Adrenal gland (tissue), 5 donors: ENCODE data around the gene PYY.
"Not testable (repeated sequence)": the region's sequence is repeated elsewhere in the genome, so short reads cannot be mapped to it uniquely, and the experiment has no call there.

Experiments used
- POLR2A ChIP-seq, 2 donors: fragments of 450-650 bp; IDR thresholded peaks; one replicate each; pipeline ENCODE4 v1.6.1; 2017; ENCODE audit warnings: antibody characterized with exemption in 2 of 2, mild to moderate bottlenecking in 2 of 2, moderate library complexity in 1 of 2
- TF ChIP-seq, protein P1 (sequence below), 6 experiments: fragments of 450-650 bp in 4 of 6; fragments of 200-600 bp in 2 of 6; sonication (generic) in 1 of 6; IDR thresholded peaks; 1 replicate in 5 of 6; 2 replicates in 1 of 6; pipeline versions ENCODE4 v1.5.1 to v1.8.0; 2016 to 2021; ENCODE audit warnings: antibody characterized with exemption in 6 of 6, mild to moderate bottlenecking in 2 of 6, moderate library complexity in 1 of 6
- donor health status: DM: no; HTN: no; CAD: no.

DNA sequence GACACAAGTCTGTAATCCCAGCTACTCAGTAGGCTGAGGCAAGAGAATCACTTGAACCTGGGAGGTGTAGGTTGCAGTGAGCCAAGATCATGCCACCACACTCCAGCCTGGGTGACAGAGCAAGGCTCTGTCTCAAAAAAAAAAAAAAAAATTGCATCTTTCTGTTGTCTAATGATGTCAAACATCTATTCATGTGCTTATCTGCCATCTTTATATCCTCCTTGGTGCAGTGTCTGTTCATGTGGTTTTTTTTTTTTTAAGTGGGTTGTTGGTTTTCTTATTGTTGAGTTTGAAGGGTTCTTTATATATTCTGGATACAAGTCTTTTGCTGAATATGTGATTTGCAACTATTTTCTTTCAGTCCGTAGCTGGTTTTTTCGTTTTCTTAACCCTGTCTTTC lies 17.7 kb upstream of the PYY start:
- TF ChIP-seq, protein P1, sequence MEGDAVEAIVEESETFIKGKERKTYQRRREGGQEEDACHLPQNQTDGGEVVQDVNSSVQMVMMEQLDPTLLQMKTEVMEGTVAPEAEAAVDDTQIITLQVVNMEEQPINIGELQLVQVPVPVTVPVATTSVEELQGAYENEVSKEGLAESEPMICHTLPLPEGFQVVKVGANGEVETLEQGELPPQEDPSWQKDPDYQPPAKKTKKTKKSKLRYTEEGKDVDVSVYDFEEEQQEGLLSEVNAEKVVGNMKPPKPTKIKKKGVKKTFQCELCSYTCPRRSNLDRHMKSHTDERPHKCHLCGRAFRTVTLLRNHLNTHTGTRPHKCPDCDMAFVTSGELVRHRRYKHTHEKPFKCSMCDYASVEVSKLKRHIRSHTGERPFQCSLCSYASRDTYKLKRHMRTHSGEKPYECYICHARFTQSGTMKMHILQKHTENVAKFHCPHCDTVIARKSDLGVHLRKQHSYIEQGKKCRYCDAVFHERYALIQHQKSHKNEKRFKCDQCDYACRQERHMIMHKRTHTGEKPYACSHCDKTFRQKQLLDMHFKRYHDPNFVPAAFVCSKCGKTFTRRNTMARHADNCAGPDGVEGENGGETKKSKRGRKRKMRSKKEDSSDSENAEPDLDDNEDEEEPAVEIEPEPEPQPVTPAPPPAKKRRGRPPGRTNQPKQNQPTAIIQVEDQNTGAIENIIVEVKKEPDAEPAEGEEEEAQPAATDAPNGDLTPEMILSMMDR (IDR thresholded peaks at IDR 0.05): not testable (repeated sequence)
- TF ChIP-seq POLR2A (IDR thresholded peaks at IDR 0.05): not testable (repeated sequence)
